Measurements from ENCODE around the gene C10orf105.

C10orf105 gene

GRCh38 chr10:71737001-71737833 lies 17.6 kb upstream of the C10orf105 start:
- Mint-ChIP-seq H3K27me3 (no peaks in the 10 kb centered on the region), H3K27ac (peak overlapping the region; percentile 98), H3K9me3 (peaks cover 2% of the 10 kb centered on the region), H3K4me3 (peak overlapping the region; percentile 71), H3K36me3 (ENCODE audit: low read depth) (peaks cover 17% of the 10 kb centered on the region), H3K4me1 (ENCODE audit: low read depth) (peaks cover 98% of the 10 kb centered on the region)
- intact Hi-C loops (cut with micrococcal nuclease), result loop anchor here (2.0 kb wide), 1 partner anchor 16 kb away; no protein-coding TSS in a partner anchor

- intact Hi-C loops (cut with micrococcal nuclease), result loop anchor here (2.0 kb wide), 1 partner anchor 16 kb away; no protein-coding TSS in a partner anchor
- no peaks in the 10 kb centered on the region for H3K27me3 Mint-ChIP-seq
- no peaks in the 10 kb centered on the region for H3K9me3 Mint-ChIP-seq
- peak overlapping the region; percentile 71 for H3K4me3 Mint-ChIP-seq
- H3K4me1 Mint-ChIP-seq (ENCODE audit: low read depth), result peaks cover 97% of the 10 kb centered on the region
- peaks cover 22% of the 10 kb centered on the region for H3K36me3 Mint-ChIP-seq (ENCODE audit: low read depth)
- H3K27ac Mint-ChIP-seq, result peak overlapping the region; percentile 98
These were observed 17.0 kb upstream of the C10orf105 start for GRCh38 chr10:71736570-71736952.

- H3K36me3 Mint-ChIP-seq (ENCODE audit: low read depth), result peaks cover 23% of the 10 kb centered on the region
- H3K27ac Mint-ChIP-seq, result peak overlapping the region; percentile 98
- intact Hi-C loops (cut with micrococcal nuclease), result loop anchor here (2.0 kb wide), 1 partner anchor 17 kb away; no protein-coding TSS in a partner anchor
- H3K9me3 Mint-ChIP-seq, result no peaks in the 10 kb centered on the region
- no peaks in the 10 kb centered on the region for H3K27me3 Mint-ChIP-seq
- peaks cover 96% of the 10 kb centered on the region for H3K4me1 Mint-ChIP-seq (ENCODE audit: low read depth)
- H3K4me3 Mint-ChIP-seq, result peak overlapping the region; percentile 71
These were observed 16.4 kb upstream of the C10orf105 start for GRCh38 chr10:71735709-71736569.

- intact Hi-C loops (cut with micrococcal nuclease), result no loop called here
- H3K27me3 Mint-ChIP-seq, result no peaks in the 10 kb centered on the region
- peak overlapping the region; percentile 98 for H3K27ac Mint-ChIP-seq
- H3K4me1 Mint-ChIP-seq (ENCODE audit: low read depth), result peaks cover 95% of the 10 kb centered on the region
- H3K4me3 Mint-ChIP-seq, result no peak overlapping the region
- no peaks in the 10 kb centered on the region for H3K9me3 Mint-ChIP-seq
- peaks cover 23% of the 10 kb centered on the region for H3K36me3 Mint-ChIP-seq (ENCODE audit: low read depth)
These were observed 15.2 kb upstream of the C10orf105 start for GRCh38 chr10:71734797-71735196.

GRCh38 chr10:71731791-71732190 lies 12.2 kb upstream of the C10orf105 start:
- Mint-ChIP-seq H3K27ac (peak overlapping the region; percentile 58), H3K36me3 (ENCODE audit: low read depth) (peaks cover 23% of the 10 kb centered on the region), H3K4me1 (ENCODE audit: low read depth) (peaks cover 91% of the 10 kb centered on the region), H3K9me3 (no peaks in the 10 kb centered on the region), H3K4me3 (no peak overlapping the region), H3K27me3 (no peaks in the 10 kb centered on the region)
- intact Hi-C loops (cut with micrococcal nuclease), result no loop called here

- intact Hi-C loops (cut with micrococcal nuclease), result no loop called here
- Mint-ChIP-seq H3K27me3 (no peaks in the 10 kb centered on the region), H3K9me3 (no peaks in the 10 kb centered on the region), H3K27ac (peak overlapping the region; percentile 97), H3K36me3 (ENCODE audit: low read depth) (peaks cover 23% of the 10 kb centered on the region), H3K4me1 (ENCODE audit: low read depth) (peaks cover 91% of the 10 kb centered on the region), H3K4me3 (peak overlapping the region; percentile 28)
These were observed 9.6 kb upstream of the C10orf105 start for GRCh38 chr10:71729161-71729636.

- H3K27me3 Mint-ChIP-seq, result no peaks in the 10 kb centered on the region
- peak overlapping the region; percentile 97 for H3K27ac Mint-ChIP-seq
- no peaks in the 10 kb centered on the region for H3K9me3 Mint-ChIP-seq
- peaks cover 16% of the 10 kb centered on the region for H3K36me3 Mint-ChIP-seq (ENCODE audit: low read depth)
- peaks cover 94% of the 10 kb centered on the region for H3K4me1 Mint-ChIP-seq (ENCODE audit: low read depth)
- H3K4me3 Mint-ChIP-seq, result peak overlapping the region; percentile 39
- intact Hi-C loops (cut with micrococcal nuclease), result loop anchor here (1.0 kb wide), 1 partner anchor 45 kb away; the partner anchor contains the start of gene VSIR
These were observed 8.5 kb upstream of the C10orf105 start for GRCh38 chr10:71727738-71728737.

- intact Hi-C loops (cut with micrococcal nuclease), result no loop called here
- Mint-ChIP-seq H3K4me3 (peak overlapping the region; percentile 39), H3K4me1 (ENCODE audit: low read depth) (peaks cover 93% of the 10 kb centered on the region), H3K9me3 (no peaks in the 10 kb centered on the region), H3K27ac (peak overlapping the region; percentile 97), H3K27me3 (no peaks in the 10 kb centered on the region), H3K36me3 (ENCODE audit: low read depth) (peaks cover 8% of the 10 kb centered on the region)
These were observed 7.6 kb upstream of the C10orf105 start for GRCh38 chr10:71727105-71727737.

- intact Hi-C loops (cut with micrococcal nuclease), result no loop called here
- no peak overlapping the region for H3K4me3 Mint-ChIP-seq
- no peaks in the 10 kb centered on the region for H3K27me3 Mint-ChIP-seq
- peaks cover 91% of the 10 kb centered on the region for H3K4me1 Mint-ChIP-seq (ENCODE audit: low read depth)
- peaks cover 2% of the 10 kb centered on the region for H3K36me3 Mint-ChIP-seq (ENCODE audit: low read depth)
- H3K27ac Mint-ChIP-seq, result peak overlapping the region; percentile 97
- no peaks in the 10 kb centered on the region for H3K9me3 Mint-ChIP-seq
These were observed 7.1 kb upstream of the C10orf105 start for GRCh38 chr10:71726580-71727104.

GRCh38 chr10:71725998-71726579 lies 6.5 kb upstream of the C10orf105 start:
- intact Hi-C loops (cut with micrococcal nuclease), result no loop called here
- Mint-ChIP-seq H3K36me3 (ENCODE audit: low read depth) (no peaks in the 10 kb centered on the region), H3K4me3 (no peak overlapping the region), H3K27me3 (no peaks in the 10 kb centered on the region), H3K27ac (peak overlapping the region; percentile 97), H3K9me3 (no peaks in the 10 kb centered on the region), H3K4me1 (ENCODE audit: low read depth) (peaks cover 92% of the 10 kb centered on the region)

GRCh38 chr10:71725249-71725648 lies 5.7 kb upstream of the C10orf105 start:
- Mint-ChIP-seq H3K36me3 (ENCODE audit: low read depth) (no peaks in the 10 kb centered on the region), H3K9me3 (no peaks in the 10 kb centered on the region), H3K27me3 (no peaks in the 10 kb centered on the region), H3K4me3 (no peak overlapping the region), H3K4me1 (ENCODE audit: low read depth) (peaks cover 92% of the 10 kb centered on the region), H3K27ac (peak overlapping the region; percentile 97)
- intact Hi-C loops (cut with micrococcal nuclease), result no loop called here

- intact Hi-C loops (cut with micrococcal nuclease), result no loop called here
- H3K9me3 Mint-ChIP-seq, result no peaks in the 10 kb centered on the region
- no peaks in the 10 kb centered on the region for H3K36me3 Mint-ChIP-seq (ENCODE audit: low read depth)
- H3K27me3 Mint-ChIP-seq, result no peaks in the 10 kb centered on the region
- peaks cover 96% of the 10 kb centered on the region for H3K4me1 Mint-ChIP-seq (ENCODE audit: low read depth)
- no peak overlapping the region for H3K4me3 Mint-ChIP-seq
- peak overlapping the region; percentile 97 for H3K27ac Mint-ChIP-seq
These were observed 5.0 kb upstream of the C10orf105 start for GRCh38 chr10:71724539-71724938.

Measured in dendritic cell treated with granulocyte-macrophage colony-stimulating factor and Interleukin-4, amounts not matched to agents 40 ng/mL and 50 ng/mL, for 4 days (primary cell).